H1 (cell line): ENCODE measurements around the gene EPB41L4B. TPM values are rescaled to one million over a fixed set of nuclear protein-coding genes. Genes with fewer than 3 reads are reported as not detected.

Experiments
- CTCF ChIA-PET: fragments of 300-600 bp; sonication (Branson Sonifier 250); formaldehyde crosslinking; loops from one replicate; lab custom pipeline; 2021; ENCODE audit not compliant: partially characterized antibody; lab: Charles Lee
- POLR2A ChIA-PET: fragments of 300-600 bp; sonication (Branson Sonifier 250); formaldehyde crosslinking; loops from one replicate; lab custom pipeline; 2021; ENCODE audit warnings: inconsistent platforms; ENCODE audit not compliant: partially characterized antibody; lab: Charles Lee
- DNase-seq, 2 experiments: peaks; one replicate each; pipeline versions ENCODE4 v3.0.0 to v3.0.0-alpha.2; 2010 to 2022; ENCODE audit warnings: low spot score in 2 of 2, low read depth in 1 of 2, mixed read lengths in 1 of 2
- FAIRE-seq: peaks from 2 replicates; lab custom pipeline; 2011; peaks lifted over from hg19 to GRCh38; lab: Jason Lieb, UNC
- H2AFZ ChIP-seq: 2 replicates; pipeline ENCODE4 v1.8.1; 2012; ENCODE audit warnings: low read length, inconsistent platforms
- H2AK5ac ChIP-seq: 2 replicates; pipeline ENCODE4 v1.6.1; 2013; ENCODE audit warnings: low read depth, low read length
- H2BK120ac ChIP-seq: replicated peaks from 2 replicates; pipeline ENCODE3; 2013; ENCODE audit warnings: low read depth, low read length, inconsistent platforms
- H2BK12ac ChIP-seq: 2 replicates; pipeline ENCODE4 v1.6.1; 2013; ENCODE audit warnings: low read depth, low read length
- H2BK15ac ChIP-seq: 2 replicates; pipeline ENCODE4 v1.6.1; 2013; ENCODE audit warnings: low read length
- H2BK20ac ChIP-seq: 2 replicates; pipeline ENCODE4 v1.6.1; 2013; ENCODE audit warnings: low read length
- H2BK5ac ChIP-seq: 2 replicates; pipeline ENCODE4 v1.6.1; 2013; ENCODE audit warnings: low read depth, low read length
- H3K14ac ChIP-seq: 2 replicates; pipeline ENCODE4 v1.6.1; 2013; ENCODE audit warnings: inconsistent platforms; ENCODE audit not compliant: insufficient read length
- H3K18ac ChIP-seq: 2 replicates; pipeline ENCODE4 v1.6.1; 2013; ENCODE audit warnings: low read length; ENCODE audit errors: extremely low read depth
- H3K23ac ChIP-seq: 2 replicates; pipeline ENCODE4 v1.6.1; 2013; ENCODE audit warnings: inconsistent platforms; ENCODE audit not compliant: insufficient read length
- H3K23me2 ChIP-seq: 2 replicates; pipeline ENCODE4 v1.6.1; 2013; ENCODE audit warnings: low read depth, low read length
- H3K27ac ChIP-seq: 2 replicates; pipeline ENCODE4 v1.6.1; 2011; ENCODE audit warnings: low read depth, low read length, inconsistent platforms
- H3K27me3 ChIP-seq, 4 experiments: replicated peaks in 1 of 4; 1 replicate in 1 of 4; 2 replicates in 3 of 4; pipeline versions ENCODE4 v1.6.1 to v1.8.1; 2011 to 2013; ENCODE audit warnings: low read length in 3 of 4, mild to moderate bottlenecking in 3 of 4, inconsistent platforms in 2 of 4, mixed read lengths in 2 of 4, moderate library complexity in 1 of 4; ENCODE audit not compliant: control insufficient read depth in 3 of 4, insufficient read depth in 3 of 4; ENCODE audit errors: extremely low read depth in 1 of 4
- H3K36me3 ChIP-seq, 4 experiments: 2 replicates each; pipeline versions ENCODE4 v1.6.1 to v1.8.1; 2011 to 2013; ENCODE audit warnings: mild to moderate bottlenecking in 4 of 4, low read length in 3 of 4, moderate library complexity in 2 of 4, control low read depth in 1 of 4, inconsistent platforms in 1 of 4; ENCODE audit not compliant: insufficient read depth in 4 of 4, control insufficient read depth in 2 of 4
- H3K4ac ChIP-seq: replicated peaks from 2 replicates; pipeline ENCODE3; 2013; ENCODE audit warnings: low read length, low read depth, mixed read lengths, inconsistent platforms; ENCODE audit not compliant: insufficient read length
- H3K4me1 ChIP-seq, 4 experiments: replicated peaks in 1 of 4; 1 replicate in 1 of 4; 2 replicates in 3 of 4; pipeline versions ENCODE4 v1.6.1 to v1.8.1; 2011 to 2013; ENCODE audit warnings: low read length in 3 of 4, inconsistent platforms in 2 of 4, mixed read lengths in 1 of 4; ENCODE audit not compliant: insufficient read depth in 4 of 4, control insufficient read depth in 3 of 4
- H3K4me2 ChIP-seq, 2 experiments: 2 replicates each; pipeline versions ENCODE4 v1.6.1 to v1.8.1; 2011 to 2013; ENCODE audit warnings: low read depth in 2 of 2, low read length in 2 of 2, control low read depth in 1 of 2, inconsistent platforms in 1 of 2, mild to moderate bottlenecking in 1 of 2; ENCODE audit not compliant: insufficient read depth in 1 of 2
- H3K4me3 ChIP-seq, 4 experiments: fragments of 200-600, 300-600 bp in 1 of 4; sonication (generic), shearing (Covaris generic), sonication (Bioruptor Twin) in 1 of 4; 2 replicates each; pipeline versions ENCODE4 v1.5.1 to v1.8.1; 2011 to 2016; ENCODE audit warnings: low read length in 4 of 4, low read depth in 3 of 4, control low read depth in 2 of 4, inconsistent platforms in 2 of 4, mild to moderate bottlenecking in 2 of 4, mixed read lengths in 1 of 4, moderate library complexity in 1 of 4; ENCODE audit not compliant: insufficient read depth in 2 of 4; ENCODE audit errors: extremely low read depth in 1 of 4
- H3K56ac ChIP-seq: replicated peaks from 2 replicates; pipeline ENCODE3; 2013; ENCODE audit warnings: low read depth, mild to moderate bottlenecking, mixed read lengths, low read length, inconsistent platforms; ENCODE audit not compliant: insufficient read length
- H3K79me1 ChIP-seq: 2 replicates; pipeline ENCODE4 v1.6.1; 2013; ENCODE audit warnings: low read depth, low read length, control low read depth
- H3K79me2 ChIP-seq, 2 experiments: 2 replicates each; pipeline versions ENCODE4 v1.6.1 to v1.8.1; 2012 to 2013; ENCODE audit warnings: low read length in 2 of 2, mild to moderate bottlenecking in 2 of 2, inconsistent platforms in 1 of 2; ENCODE audit not compliant: insufficient read depth in 2 of 2, control insufficient read depth in 1 of 2
- H3K9ac ChIP-seq, 4 experiments: replicated peaks in 1 of 4; 1 replicate in 1 of 4; 2 replicates in 3 of 4; pipeline versions ENCODE4 v1.6.1 to v1.8.1; 2011 to 2013; ENCODE audit warnings: low read depth in 3 of 4, low read length in 3 of 4, control low read depth in 2 of 4, mild to moderate bottlenecking in 2 of 4, moderate library complexity in 2 of 4, inconsistent platforms in 1 of 4; ENCODE audit errors: extremely low read depth in 1 of 4
- H3K9me3 ChIP-seq, 2 experiments: 2 replicates each; pipeline versions ENCODE4 v1.6.1 to v1.8.1; 2012 to 2013; ENCODE audit warnings: mild to moderate bottlenecking in 2 of 2, moderate library complexity in 2 of 2, control low read depth in 1 of 2, inconsistent platforms in 1 of 2, low read depth in 1 of 2, low read length in 1 of 2, mixed read lengths in 1 of 2; ENCODE audit not compliant: insufficient read depth in 2 of 2
- H4K20me1 ChIP-seq, 2 experiments: replicated peaks in 1 of 2; 2 replicates each; pipeline versions ENCODE3 to v1.8.1; 2011 to 2013; ENCODE audit warnings: inconsistent platforms in 2 of 2, low read length in 2 of 2, mild to moderate bottlenecking in 1 of 2; ENCODE audit not compliant: insufficient read depth in 2 of 2, control insufficient read depth in 1 of 2
- H4K5ac ChIP-seq: 2 replicates; pipeline ENCODE4 v1.6.1; 2013; ENCODE audit warnings: low read length, low read depth, mixed read lengths, inconsistent platforms; ENCODE audit not compliant: insufficient read length
- H4K8ac ChIP-seq: 2 replicates; pipeline ENCODE4 v1.8.0; 2013; ENCODE audit warnings: mild to moderate bottlenecking, moderate library complexity, low read length, inconsistent platforms; ENCODE audit not compliant: insufficient read depth; ENCODE audit errors: extremely low read depth
- H4K91ac ChIP-seq: replicated peaks from 2 replicates; pipeline ENCODE3; 2013; ENCODE audit warnings: low read length, mixed read lengths, inconsistent platforms; ENCODE audit not compliant: insufficient read length
- BCL11A ChIP-seq, 2 experiments: IDR thresholded peaks; one replicate each; pipeline ENCODE4 v1.6.1; 2011; ENCODE audit warnings: low read depth in 2 of 2, low read length in 2 of 2, mild to moderate bottlenecking in 2 of 2
- E2F6 ChIP-seq: IDR thresholded peaks from 2 replicates; pipeline ENCODE4 v1.6.1; 2012; ENCODE audit warnings: inconsistent platforms
- EZH2 ChIP-seq: fragments of 200-600 bp; sonication (generic); IDR thresholded peaks from 2 replicates; pipeline ENCODE4 v1.7.1; 2012; ENCODE audit warnings: low read depth, mild to moderate bottlenecking, moderate library complexity, low read length, inconsistent platforms; ENCODE audit not compliant: severe bottlenecking
- NRF1 ChIP-seq: IDR thresholded peaks from 2 replicates; pipeline ENCODE4 v1.6.1; 2011; ENCODE audit warnings: mild to moderate bottlenecking, low read depth, low read length, improper control_type of control experiment
- PHF8 ChIP-seq: fragments of 200-600 bp; sonication (generic); conservative IDR thresholded peaks from 2 replicates; pipeline ENCODE4 v1.7.1; 2012; ENCODE audit warnings: low read depth, mild to moderate bottlenecking, inconsistent platforms, low read length, moderate library complexity
- POLR2AphosphoS5 ChIP-seq: IDR thresholded peaks from 2 replicates; pipeline ENCODE4 v1.6.1; 2011; ENCODE audit warnings: low read depth, low read length
- POU5F1 ChIP-seq: IDR thresholded peaks from 2 replicates; pipeline ENCODE4 v1.6.1; 2011; ENCODE audit warnings: low read depth, mild to moderate bottlenecking, low read length, moderate library complexity
- RAD21 ChIP-seq, 2 experiments: IDR thresholded peaks in 1 of 2; conservative IDR thresholded peaks in 1 of 2; 2 replicates each; pipeline ENCODE4 v1.6.1; 2011; ENCODE audit warnings: low read depth in 2 of 2, low read length in 2 of 2, improper control_type of control experiment in 1 of 2, inconsistent platforms in 1 of 2, mild to moderate bottlenecking in 1 of 2, moderate library complexity in 1 of 2
- SIN3A ChIP-seq, 2 experiments: IDR thresholded peaks in 1 of 2; conservative IDR thresholded peaks in 1 of 2; 2 replicates each; pipeline ENCODE4 v1.6.1; 2011 to 2012; ENCODE audit warnings: low read length in 2 of 2, improper control_type of control experiment in 1 of 2, low read depth in 1 of 2, mild to moderate bottlenecking in 1 of 2
- SRF ChIP-seq: IDR thresholded peaks from 2 replicates; pipeline ENCODE4 v1.6.1; 2011; ENCODE audit warnings: mild to moderate bottlenecking, low read depth, low read length, moderate library complexity
- TAF1 ChIP-seq: IDR thresholded peaks from 2 replicates; pipeline ENCODE4 v1.6.1; 2011; ENCODE audit warnings: mild to moderate bottlenecking, low read depth, low read length
- TAF7 ChIP-seq: optimal IDR thresholded peaks from 2 replicates; pipeline ENCODE3; 2011; ENCODE audit warnings: low read depth, mild to moderate bottlenecking, inconsistent platforms, low read length, moderate library complexity, borderline replicate concordance
- WGBS, 2 experiments: shearing (Covaris generic) in 1 of 2; methylation state at CpG; one replicate each; pipeline versions ENCODE4 v1.1.6 to v1.1.7; 2013 to 2015; ENCODE audit warnings: low lambda C conversion rate in 2 of 2, mixed read lengths in 2 of 2, inconsistent platforms in 1 of 2, low coverage in 1 of 2, missing lambda C conversion rate in 1 of 2; ENCODE audit not compliant: insufficient replicate concordance in 2 of 2, insufficient coverage in 1 of 2, insufficient read length in 1 of 2; ENCODE audit errors: extremely low coverage in 1 of 2, missing lambda C conversion rate in 1 of 2; 5-methylcytosine and 5-hydroxymethylcytosine counted together
- polyA plus RNA-seq, 7 experiments: library from polyadenylated mRNA; depleted of rRNA in 3 of 7; stranded (reverse) in 5 of 7; unstranded in 2 of 7; fragments of >200 nt in 5 of 7; fragments of 200-250 nt in 2 of 7; gene quantifications; 1 replicate in 5 of 7; 2 replicates in 1 of 7; 4 replicates in 1 of 7; pipeline versions ENCODE4 v1.2.1 to v1.2.3, GENCODE V29; 2011 to 2013; ENCODE audit warnings: missing spikeins in 2 of 7, mixed read lengths in 2 of 7
- total RNA-seq: library from RNA; stranded (reverse); fragmentation: NEBNext Ultra II Directional; extraction: Animal tissue kit (Norgen Biotek cat#: 25700); gene quantifications from 2 replicates; pipeline ENCODE4 v1.2.1, GENCODE V29; 2021

The EPB41L4B gene
- total and polyA plus RNA-seq, 2 of the 8 experiments (the other 6 are each of a cell fraction or from before 2014, with no cell fraction given) = 11.9 to 25.0 TPM

- ChIA-PET CTCF (interaction anchor here (0.6 to 0.9 kb wide), 2 partner anchors 20 to 857 kb away, joined by 3 read pairs; no protein-coding TSS in a partner anchor), POLR2A (no interaction called here)
- Histone ChIP-seq H2AFZ (no peak overlapping the region), H3K23ac (no peak overlapping the region), H3K27me3 (0 out of 7 replicates have a peak, but pooled peaks cover 0 to 2% (median 0%) of the 10 kb centered on the region in 4 experiments), H2BK120ac (no peak overlapping the region), H4K91ac (no peak overlapping the region), H3K9me3 (peaks cover 14 to 16% of the 10 kb centered on the region in 2 experiments), H2BK20ac (no peak overlapping the region), H4K8ac (no peak overlapping the region), H3K23me2 (no peaks in the 10 kb centered on the region), H3K4me2 (no peak overlapping the region), H3K56ac (no peak overlapping the region), H3K4me1 (no peaks in the 10 kb centered on the region), H2BK5ac (no peak overlapping the region), H4K20me1 (no peaks in the 10 kb centered on the region), H3K79me2 (no peaks in the 10 kb centered on the region), H3K27ac (no peak overlapping the region), H3K4me3 (no peak overlapping the region), H4K5ac (no peak overlapping the region), H3K14ac (no peak overlapping the region), H2AK5ac (no peak overlapping the region), H3K9ac (no peak overlapping the region), H2BK12ac (no peak overlapping the region), H2BK15ac (no peak overlapping the region), H3K36me3 (no peaks in the 10 kb centered on the region), H3K4ac (no peak overlapping the region), H3K79me1 (no peaks in the 10 kb centered on the region), H3K18ac (no peak overlapping the region)
- no peak for FAIRE-seq
- 92% methylated on average over 4 of the region's 4 CpGs; no CpG with 5 or more reads in 1 of the 2 experiments for WGBS, 2 experiments
- no peak for DNase-seq
- TF ChIP-seq SIN3A (conservative IDR thresholded peaks at IDR 0.05 in 1 of 2, IDR thresholded peaks at IDR 0.05 in 1 of 2; ENCODE audit: low read depth in 1 of 2, low read length in 2 of 2) (no peak), POU5F1 (no peak), TAF7 (no peak), E2F6 (no peak), PHF8 (no peak), EZH2 (no peak), TAF1 (no peak), RAD21 (IDR thresholded peaks at IDR 0.05 in 1 of 2, conservative IDR thresholded peaks at IDR 0.05 in 1 of 2; ENCODE audit: low read depth in 2 of 2, low read length in 2 of 2) (no peak), BCL11A (IDR thresholded peaks at IDR 0.05; ENCODE audit: low read depth in 2 of 2, low read length in 2 of 2) (no peak), SRF (no peak), POLR2AphosphoS5 (no peak), NRF1 (no peak)
Observed at GRCh38 chr9:109149722-109150121, 171.1 kb downstream of the EPB41L4B start.
